OCI-LY3 (cell line): ENCODE data around the gene ERN1.

Source experiments
- CTCF ChIP-seq: fragments of 200-600, 300-600 bp; sonication (generic); IDR thresholded peaks from 2 replicates; pipeline ENCODE4 v1.5.1; 2014; ENCODE audit warnings: antibody characterized with exemption, low read length, low read depth
- EZH2phosphoT487 ChIP-seq: fragments of 200-600 bp; shearing (Covaris generic); IDR thresholded peaks from 2 replicates; pipeline ENCODE4 v1.6.1; 2018; ENCODE audit warnings: antibody characterized with exemption, mixed run types, low read depth

DNA sequence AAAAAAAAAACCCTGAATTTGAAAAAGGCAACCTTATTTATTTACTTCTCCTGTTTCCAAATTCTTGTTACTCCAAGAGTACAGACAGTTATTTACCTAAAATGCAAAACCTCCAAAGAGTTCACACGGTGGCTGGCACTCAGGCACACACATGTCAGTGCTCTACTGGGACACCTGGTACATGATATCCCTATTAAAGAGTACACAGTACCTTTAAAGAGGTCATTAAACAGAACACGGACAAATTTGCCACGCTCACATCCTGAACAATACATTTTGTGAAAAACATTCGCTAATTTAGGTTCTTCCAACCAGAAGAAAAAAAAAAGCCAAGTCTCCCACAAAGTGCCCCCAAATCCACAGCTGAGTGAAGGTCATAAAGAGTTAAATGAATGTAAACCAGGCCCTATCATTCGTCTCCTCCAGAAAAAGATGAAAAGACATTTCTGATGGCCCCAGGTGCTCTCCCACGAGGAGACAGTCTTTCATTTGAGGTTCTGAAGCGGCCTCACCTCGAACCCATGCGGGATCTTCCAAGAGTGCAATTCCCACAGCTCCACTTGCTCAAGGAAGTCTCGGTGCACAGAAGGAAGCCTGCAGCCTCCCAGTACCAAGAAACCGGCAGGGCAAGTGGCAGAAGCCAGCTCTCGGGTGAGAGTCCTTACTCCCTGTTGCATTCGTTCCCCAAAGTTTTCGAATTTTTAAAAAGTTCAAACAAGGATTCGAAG lies 993 bp downstream of the ERN1 start:
- TF ChIP-seq CTCF (no peak), EZH2phosphoT487 (no peak)
